Parathyroid adenoma (tissue), 2 donors: Measurements from ENCODE around the gene IFITM10.

Experiments used
- H2AFZ ChIP-seq: fragments of 300-600 bp; sonication (generic); one replicate; pipeline ENCODE4 v1.7.0; 2017; ENCODE audit warnings: antibody characterized with exemption, mild to moderate bottlenecking
- H3K27ac ChIP-seq: fragments of 300-600 bp; sonication (generic); one replicate; pipeline ENCODE4 v1.7.0; 2017
- H3K27me3 ChIP-seq: fragments of 300-600 bp; sonication (generic); one replicate; pipeline ENCODE4 v1.7.0; 2017; ENCODE audit warnings: low read length; ENCODE audit not compliant: control insufficient read depth, insufficient read depth
- H3K36me3 ChIP-seq: fragments of 300-600 bp; sonication (generic); one replicate; pipeline ENCODE4 v1.7.0; 2017; ENCODE audit warnings: low read length; ENCODE audit not compliant: control insufficient read depth, insufficient read depth
- H3K4me1 ChIP-seq: fragments of 300-600 bp; sonication (generic); one replicate; pipeline ENCODE4 v1.7.0; 2017; ENCODE audit warnings: control low read depth
- H3K4me2 ChIP-seq: fragments of 300-600 bp; sonication (generic); one replicate; pipeline ENCODE4 v1.7.0; 2017; ENCODE audit warnings: low read length
- H3K4me3 ChIP-seq: fragments of 300-600 bp; sonication (generic); one replicate; pipeline ENCODE4 v1.7.0; 2017; ENCODE audit warnings: low read depth, low read length
- H3K79me2 ChIP-seq: fragments of 300-600 bp; sonication (generic); one replicate; pipeline ENCODE4 v1.7.0; 2017; ENCODE audit warnings: control low read depth
- H3K9ac ChIP-seq: fragments of 300-600 bp; sonication (generic); one replicate; pipeline ENCODE4 v1.7.0; 2017; ENCODE audit warnings: mild to moderate bottlenecking
- H3K9me3 ChIP-seq: fragments of 300-600 bp; sonication (generic); one replicate; pipeline ENCODE4 v1.7.0; 2017; ENCODE audit warnings: low read length; ENCODE audit not compliant: control insufficient read depth
- TF ChIP-seq, protein P1 (sequence below): fragments of 300-600 bp; sonication (generic); IDR thresholded peaks from one replicate; pipeline ENCODE4 v1.7.0; 2017; ENCODE audit warnings: antibody characterized with exemption, mild to moderate bottlenecking
- donor health status: primary hyperparathyroidism.

Gene IFITM10

DNA sequence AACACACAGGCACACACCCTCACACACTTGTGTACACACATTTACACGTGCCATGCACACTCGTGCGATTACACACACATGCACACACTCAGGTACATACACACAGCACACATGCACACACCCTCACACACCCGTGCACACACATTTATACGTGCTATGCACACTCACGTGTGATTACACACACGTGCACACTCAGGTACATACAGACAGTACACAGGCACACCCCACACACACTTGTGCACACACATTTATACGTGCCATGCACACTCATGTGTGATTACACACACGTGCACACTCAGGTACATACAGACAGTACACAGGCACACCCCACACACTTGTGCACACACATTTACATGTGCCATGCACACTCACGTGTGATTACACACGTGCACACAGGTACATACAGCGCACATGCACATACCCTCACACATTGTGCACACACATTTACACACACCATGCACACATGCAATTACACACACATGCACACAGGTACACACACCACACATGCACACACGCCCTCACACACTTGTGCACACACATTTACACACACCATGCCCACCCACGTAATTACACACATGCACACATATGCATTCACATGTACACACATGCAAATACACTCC is 4.6 kb downstream of the IFITM10 start:
- H3K27me3 ChIP-seq = no peaks in the 10 kb centered on the region
- no peak overlapping the region for H3K9ac ChIP-seq
- peaks cover 2% of the 10 kb centered on the region for H3K4me1 ChIP-seq
- no peak overlapping the region for H2AFZ ChIP-seq
- H3K4me2 ChIP-seq = no peak overlapping the region
- H3K27ac ChIP-seq = no peak overlapping the region
- TF ChIP-seq, protein P1, sequence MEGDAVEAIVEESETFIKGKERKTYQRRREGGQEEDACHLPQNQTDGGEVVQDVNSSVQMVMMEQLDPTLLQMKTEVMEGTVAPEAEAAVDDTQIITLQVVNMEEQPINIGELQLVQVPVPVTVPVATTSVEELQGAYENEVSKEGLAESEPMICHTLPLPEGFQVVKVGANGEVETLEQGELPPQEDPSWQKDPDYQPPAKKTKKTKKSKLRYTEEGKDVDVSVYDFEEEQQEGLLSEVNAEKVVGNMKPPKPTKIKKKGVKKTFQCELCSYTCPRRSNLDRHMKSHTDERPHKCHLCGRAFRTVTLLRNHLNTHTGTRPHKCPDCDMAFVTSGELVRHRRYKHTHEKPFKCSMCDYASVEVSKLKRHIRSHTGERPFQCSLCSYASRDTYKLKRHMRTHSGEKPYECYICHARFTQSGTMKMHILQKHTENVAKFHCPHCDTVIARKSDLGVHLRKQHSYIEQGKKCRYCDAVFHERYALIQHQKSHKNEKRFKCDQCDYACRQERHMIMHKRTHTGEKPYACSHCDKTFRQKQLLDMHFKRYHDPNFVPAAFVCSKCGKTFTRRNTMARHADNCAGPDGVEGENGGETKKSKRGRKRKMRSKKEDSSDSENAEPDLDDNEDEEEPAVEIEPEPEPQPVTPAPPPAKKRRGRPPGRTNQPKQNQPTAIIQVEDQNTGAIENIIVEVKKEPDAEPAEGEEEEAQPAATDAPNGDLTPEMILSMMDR = no peak
- H3K36me3 ChIP-seq = no peaks in the 10 kb centered on the region
- H3K4me3 ChIP-seq = no peak overlapping the region
- no peaks in the 10 kb centered on the region for H3K9me3 ChIP-seq
- H3K79me2 ChIP-seq = no peaks in the 10 kb centered on the region

DNA sequence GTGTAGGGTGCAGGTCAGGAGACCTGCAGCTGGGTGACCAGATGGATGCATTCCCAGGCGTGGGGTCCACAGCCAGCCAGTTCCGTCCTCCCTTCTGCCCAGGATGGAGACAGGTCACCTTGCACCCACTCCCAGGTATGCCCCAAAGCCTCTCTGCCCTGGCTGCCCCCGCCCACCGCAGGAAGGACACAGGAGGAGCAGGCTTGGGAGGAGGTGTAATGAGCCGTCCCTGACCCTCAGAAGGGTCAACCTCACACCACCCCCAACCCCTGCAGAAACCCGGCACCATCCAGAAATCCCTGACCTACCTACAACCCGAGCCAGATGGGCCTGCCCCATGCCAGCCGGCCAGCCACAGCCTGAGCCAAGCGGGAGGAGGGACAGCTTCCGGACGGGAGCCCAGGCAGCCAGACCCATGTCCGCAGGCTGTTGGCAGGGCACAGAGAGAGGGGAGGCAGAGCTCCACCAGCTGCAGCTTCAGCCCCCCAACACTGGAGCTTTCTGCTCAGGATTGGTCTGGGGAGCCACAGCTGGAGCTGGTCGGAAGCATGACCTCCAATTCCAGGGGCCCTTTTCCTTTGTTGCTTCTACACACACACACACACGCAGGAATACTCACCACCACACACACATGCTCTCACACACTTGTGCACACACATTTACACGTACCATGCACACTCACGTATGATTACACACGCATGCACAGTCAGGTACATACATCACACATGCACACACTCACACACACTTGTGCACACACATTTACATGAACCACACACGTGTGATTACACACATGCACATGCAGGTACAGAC is 5.3 kb downstream of the IFITM10 start:
- no peak overlapping the region for H3K4me3 ChIP-seq
- no peak overlapping the region for H3K27ac ChIP-seq
- H3K9me3 ChIP-seq = no peaks in the 10 kb centered on the region
- H3K79me2 ChIP-seq = no peaks in the 10 kb centered on the region
- no peaks in the 10 kb centered on the region for H3K36me3 ChIP-seq
- H3K27me3 ChIP-seq = no peaks in the 10 kb centered on the region
- no peak overlapping the region for H3K9ac ChIP-seq
- H2AFZ ChIP-seq = no peak overlapping the region
- TF ChIP-seq, protein P1 = no peak
- H3K4me2 ChIP-seq = no peak overlapping the region
- peaks cover 2% of the 10 kb centered on the region for H3K4me1 ChIP-seq

DNA sequence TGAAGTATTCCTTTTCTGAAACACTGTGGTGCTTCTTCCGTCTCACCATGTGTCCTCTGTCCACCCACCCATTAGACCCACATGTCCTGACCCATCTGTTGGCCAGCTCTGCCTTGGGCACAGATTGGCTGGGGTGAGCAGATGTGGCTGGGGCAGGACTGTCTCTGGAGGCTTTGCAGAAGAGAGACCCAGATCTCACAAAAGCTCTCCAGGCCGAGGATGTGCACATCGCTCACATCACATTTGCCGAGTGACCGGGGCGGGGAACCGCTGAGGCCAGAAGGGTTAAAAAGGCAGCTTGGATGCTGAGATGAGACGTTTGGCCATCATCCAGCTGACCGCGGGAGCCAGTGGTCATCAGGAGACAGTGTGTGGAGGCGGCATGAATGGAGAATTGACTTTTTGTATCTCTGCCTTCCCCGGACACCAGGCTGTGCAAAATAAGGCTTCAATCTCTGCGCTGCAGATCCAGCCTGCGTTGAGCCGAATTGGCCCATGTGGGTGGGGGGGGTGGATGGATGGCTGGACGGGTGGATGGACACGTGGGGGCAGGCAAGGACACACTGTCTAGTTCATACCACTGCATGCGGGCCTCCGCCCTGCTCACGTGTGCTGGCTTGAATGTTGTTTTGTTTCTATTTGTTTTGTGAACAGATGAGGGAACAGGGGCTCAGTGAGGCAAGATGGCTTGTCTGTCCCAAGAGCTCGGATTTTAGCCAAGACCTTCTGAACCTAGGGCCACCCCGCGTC is 6.1 kb downstream of the IFITM10 start:
- Histone ChIP-seq H3K27me3 (no peaks in the 10 kb centered on the region), H3K4me1 (peaks cover 2% of the 10 kb centered on the region), H3K9me3 (no peaks in the 10 kb centered on the region), H3K27ac (no peak overlapping the region), H3K36me3 (no peaks in the 10 kb centered on the region), H2AFZ (no peak overlapping the region), H3K79me2 (no peaks in the 10 kb centered on the region), H3K9ac (no peak overlapping the region), H3K4me2 (no peak overlapping the region), H3K4me3 (no peak overlapping the region)
- TF ChIP-seq, protein P1 = no peak

DNA sequence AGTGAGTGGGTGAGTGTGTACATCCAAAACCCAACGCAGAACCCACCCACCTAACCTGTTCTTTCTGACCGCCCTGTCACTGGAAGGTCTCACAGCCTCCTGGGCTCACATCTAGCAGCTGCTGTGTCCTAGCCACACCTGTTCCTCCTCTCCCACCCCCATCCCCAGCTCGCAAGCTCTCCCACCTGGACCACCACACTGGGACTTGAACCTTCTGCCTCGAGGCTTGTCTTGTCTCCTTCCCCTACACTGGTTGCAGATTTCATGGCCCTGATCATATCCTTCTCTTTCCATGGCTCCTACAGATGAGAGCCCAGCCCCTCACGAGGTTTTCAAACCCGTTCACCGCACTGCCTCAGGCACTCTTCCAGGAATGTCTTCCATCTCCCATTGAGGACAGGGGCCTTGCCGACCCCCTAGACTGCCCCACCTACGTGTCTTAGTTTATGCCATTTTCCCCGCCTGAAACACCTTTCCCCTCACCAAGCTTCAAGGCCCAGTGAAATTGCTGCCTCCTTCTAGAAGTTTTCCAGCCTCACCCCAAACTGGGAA is 6.7 kb downstream of the IFITM10 start:
- TF ChIP-seq, protein P1 = no peak

More for the DNA sequence above, 6.7 kb downstream of the IFITM10 start:
- H3K4me1 ChIP-seq = peaks cover 2% of the 10 kb centered on the region
- no peaks in the 10 kb centered on the region for H3K27me3 ChIP-seq
- no peaks in the 10 kb centered on the region for H3K79me2 ChIP-seq
- H3K27ac ChIP-seq = no peak overlapping the region
- H3K4me2 ChIP-seq = no peak overlapping the region
- no peaks in the 10 kb centered on the region for H3K9me3 ChIP-seq
- no peak overlapping the region for H2AFZ ChIP-seq
- no peak overlapping the region for H3K9ac ChIP-seq
- no peaks in the 10 kb centered on the region for H3K36me3 ChIP-seq
- no peak overlapping the region for H3K4me3 ChIP-seq
